ENCODE data around the gene TMC2.
"Not testable (repeated sequence)": the region's sequence is repeated elsewhere in the genome, so short reads cannot be mapped to it uniquely, and the experiment has no call there.

Gene TMC2, protein sequence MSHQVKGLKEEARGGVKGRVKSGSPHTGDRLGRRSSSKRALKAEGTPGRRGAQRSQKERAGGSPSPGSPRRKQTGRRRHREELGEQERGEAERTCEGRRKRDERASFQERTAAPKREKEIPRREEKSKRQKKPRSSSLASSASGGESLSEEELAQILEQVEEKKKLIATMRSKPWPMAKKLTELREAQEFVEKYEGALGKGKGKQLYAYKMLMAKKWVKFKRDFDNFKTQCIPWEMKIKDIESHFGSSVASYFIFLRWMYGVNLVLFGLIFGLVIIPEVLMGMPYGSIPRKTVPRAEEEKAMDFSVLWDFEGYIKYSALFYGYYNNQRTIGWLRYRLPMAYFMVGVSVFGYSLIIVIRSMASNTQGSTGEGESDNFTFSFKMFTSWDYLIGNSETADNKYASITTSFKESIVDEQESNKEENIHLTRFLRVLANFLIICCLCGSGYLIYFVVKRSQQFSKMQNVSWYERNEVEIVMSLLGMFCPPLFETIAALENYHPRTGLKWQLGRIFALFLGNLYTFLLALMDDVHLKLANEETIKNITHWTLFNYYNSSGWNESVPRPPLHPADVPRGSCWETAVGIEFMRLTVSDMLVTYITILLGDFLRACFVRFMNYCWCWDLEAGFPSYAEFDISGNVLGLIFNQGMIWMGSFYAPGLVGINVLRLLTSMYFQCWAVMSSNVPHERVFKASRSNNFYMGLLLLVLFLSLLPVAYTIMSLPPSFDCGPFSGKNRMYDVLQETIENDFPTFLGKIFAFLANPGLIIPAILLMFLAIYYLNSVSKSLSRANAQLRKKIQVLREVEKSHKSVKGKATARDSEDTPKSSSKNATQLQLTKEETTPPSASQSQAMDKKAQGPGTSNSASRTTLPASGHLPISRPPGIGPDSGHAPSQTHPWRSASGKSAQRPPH

DNA sequence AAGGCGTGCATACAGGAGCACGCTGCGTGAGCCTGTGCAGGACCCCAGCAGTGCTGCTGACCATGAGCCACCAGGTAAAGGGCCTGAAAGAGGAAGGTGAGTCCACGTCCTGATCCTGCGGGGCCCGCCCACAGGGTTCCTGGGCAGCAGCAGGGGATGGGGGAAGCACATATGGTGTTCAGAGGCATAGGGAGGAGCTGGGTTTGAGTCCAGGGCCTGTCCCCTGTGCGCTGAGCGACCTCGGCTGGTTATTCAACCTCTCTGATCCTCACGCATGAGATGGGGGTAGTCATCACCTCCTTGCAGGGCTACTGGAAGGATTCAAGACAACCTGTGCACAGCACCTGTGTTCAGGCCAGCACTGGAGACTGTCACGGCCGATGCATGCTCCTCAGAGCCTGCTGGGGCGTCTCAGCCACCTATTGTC, at the start of gene TMC2:
TMC2 (plus strand) TSS at position 14 of the 427 bp plus-strand sequence; CDS start at position 63, 49 bp downstream.
- DNase-seq (ENCODE audit: extremely low read depth in 1 of 2, low read depth in 1 of 2), result no peak

DNA sequence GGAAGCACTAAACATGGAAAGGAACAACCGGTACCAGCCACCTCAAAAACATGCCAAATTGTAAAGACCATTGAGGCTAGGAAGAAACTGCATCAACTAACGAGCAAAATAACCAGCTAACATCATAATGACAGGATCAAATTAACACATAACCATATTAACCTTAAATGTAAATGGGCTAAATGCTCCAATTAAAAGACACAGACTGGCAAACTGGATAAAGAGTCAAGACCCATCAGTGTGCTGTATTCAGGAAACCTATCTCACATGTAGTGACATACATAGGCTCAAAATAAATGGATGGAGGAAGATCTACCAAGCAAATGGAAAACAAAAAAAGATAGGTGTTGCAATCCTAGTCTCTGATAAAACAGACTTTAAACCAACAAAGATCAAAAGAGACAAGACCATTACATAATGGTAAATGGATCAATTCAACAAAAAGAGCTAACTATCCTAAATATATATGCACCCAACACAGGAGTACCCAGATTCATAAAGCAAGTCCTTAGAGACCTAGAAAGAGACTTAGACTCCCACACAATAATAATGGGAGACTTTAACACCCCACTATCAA, 33.5 kb upstream of the TMC2 start:
- DNase-seq (ENCODE audit: extremely low read depth in 1 of 2, low read depth in 1 of 2), result not testable (repeated sequence)

DNA sequence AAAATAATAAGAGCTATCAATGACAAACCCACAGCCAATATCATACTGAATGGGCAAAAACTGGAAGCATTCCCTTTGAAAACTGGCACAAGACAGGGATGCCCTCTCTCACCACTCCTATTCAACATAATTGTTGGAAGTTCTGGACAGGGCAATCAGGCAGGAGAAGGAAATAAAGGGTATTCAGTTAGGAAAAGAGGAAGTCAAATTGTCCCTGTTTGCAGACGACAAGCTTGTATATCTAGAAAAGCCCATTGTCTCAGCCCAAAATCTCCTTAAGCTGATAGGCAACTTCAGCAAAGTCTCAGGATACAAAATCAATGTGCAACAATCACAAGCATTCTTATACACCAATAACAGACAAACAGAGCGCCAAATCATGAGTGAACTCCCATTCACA, 31.6 kb upstream of the TMC2 start:
- not testable (repeated sequence) for DNase-seq (ENCODE audit: extremely low read depth in 1 of 2, low read depth in 1 of 2)

- DNase-seq (ENCODE audit: extremely low read depth in 1 of 2, low read depth in 1 of 2), result not testable (repeated sequence)
These were observed 29.9 kb upstream of the TMC2 start for GRCh38 chr20:2506426-2506825.

- DNase-seq (ENCODE audit: extremely low read depth in 1 of 2, low read depth in 1 of 2), result no peak
These were observed 28.9 kb upstream of the TMC2 start for GRCh38 chr20:2507464-2507863.

DNA sequence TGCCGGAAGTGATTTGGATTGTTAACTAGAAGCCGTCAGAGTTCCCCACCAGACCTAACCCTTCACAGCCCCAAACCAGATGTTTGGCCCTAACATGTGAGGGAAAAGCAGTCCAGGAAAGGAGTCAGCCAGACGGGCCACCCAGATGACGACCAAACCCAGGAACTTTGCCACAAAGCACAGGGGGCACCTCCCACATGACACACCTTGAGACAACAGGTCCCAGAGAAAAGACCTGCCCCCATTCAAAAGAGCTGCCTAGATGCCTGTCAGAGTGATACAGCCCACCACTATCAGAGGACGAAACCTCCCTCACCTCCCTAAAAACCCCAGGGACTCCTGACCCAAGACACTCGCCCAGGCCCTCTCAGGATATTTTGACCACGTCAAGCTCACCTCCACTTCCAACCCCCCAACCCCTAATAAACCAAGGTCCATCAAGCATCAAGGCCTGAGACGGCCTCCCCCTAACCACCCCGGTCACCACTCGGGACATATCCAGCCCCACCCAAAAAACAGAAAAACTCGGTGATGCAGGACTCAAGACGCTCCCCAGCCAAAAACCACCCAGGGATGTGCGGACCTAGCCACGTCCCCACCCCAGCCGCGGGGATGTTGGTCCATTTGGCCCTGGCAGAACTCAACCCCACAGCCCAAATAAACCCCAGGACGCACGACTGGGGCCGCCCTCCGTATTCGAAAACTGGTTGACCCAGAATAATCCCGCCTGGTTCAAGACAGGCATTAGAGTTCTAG, 28.3 kb upstream of the TMC2 start:
- DNase-seq (ENCODE audit: extremely low read depth in 1 of 2, low read depth in 1 of 2), result no peak

GRCh38 chr20:2508631-2509467, 27.5 kb upstream of the TMC2 start, which contains the start of gene ZNF343:
Gene ZNF343, minus strand, starts transcription at chr20:2508915. Its CDS starts 15,020 bp downstream, at chr20:2493895.
- peak; percentile 42 to 60 for DNase-seq (ENCODE audit: extremely low read depth in 1 of 2, low read depth in 1 of 2)

- no peak for DNase-seq (ENCODE audit: extremely low read depth in 1 of 2, low read depth in 1 of 2)
These were observed 26.9 kb upstream of the TMC2 start for GRCh38 chr20:2509468-2509781.

DNA sequence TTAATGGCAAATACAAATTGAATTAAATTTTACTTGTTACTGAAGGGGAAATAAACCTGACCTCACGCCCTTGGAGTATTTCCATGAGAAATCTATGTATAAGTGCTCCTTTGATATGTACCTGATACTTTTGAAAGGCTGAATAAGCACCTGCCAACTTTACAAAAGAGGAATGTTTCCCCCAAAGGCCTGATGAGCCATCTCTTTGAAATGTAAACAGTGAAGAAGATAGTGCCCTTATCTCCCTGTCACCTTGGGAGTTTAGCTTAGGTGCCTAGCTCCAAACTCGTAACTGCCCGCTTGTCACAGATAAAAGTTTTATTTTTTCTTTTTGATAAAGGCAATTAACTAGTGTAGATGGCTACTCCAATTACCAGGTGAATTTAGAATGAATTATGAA, 26.6 kb upstream of the TMC2 start:
- DNase-seq (ENCODE audit: extremely low read depth in 1 of 2, low read depth in 1 of 2), result no peak

DNA sequence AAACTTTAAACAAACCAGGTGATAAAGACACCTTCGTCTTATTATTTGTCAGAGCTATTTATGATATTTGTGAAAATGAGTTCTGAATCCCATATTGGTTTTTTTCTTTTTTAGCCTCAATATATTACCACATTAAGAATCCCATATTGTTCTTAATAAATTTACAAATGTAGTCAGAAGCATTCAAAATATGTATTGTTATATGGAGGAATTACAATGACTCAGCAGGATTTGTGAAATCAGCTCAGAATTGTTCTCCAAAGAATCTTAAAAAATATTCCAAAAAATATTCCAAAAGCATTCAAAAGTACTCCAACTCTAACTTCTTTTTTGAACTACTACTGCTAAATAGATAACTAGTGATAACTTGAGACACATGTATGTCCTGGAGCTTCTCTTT, 21.2 kb upstream of the TMC2 start:
- DNase-seq (ENCODE audit: extremely low read depth in 1 of 2, low read depth in 1 of 2), result no peak

GRCh38 chr20:2516399-2516798, 20.0 kb upstream of the TMC2 start:
- no peak for DNase-seq (ENCODE audit: extremely low read depth in 1 of 2, low read depth in 1 of 2)

- no peak for DNase-seq (ENCODE audit: extremely low read depth in 1 of 2, low read depth in 1 of 2)
These were observed 18.3 kb upstream of the TMC2 start for GRCh38 chr20:2518096-2518495.

DNA sequence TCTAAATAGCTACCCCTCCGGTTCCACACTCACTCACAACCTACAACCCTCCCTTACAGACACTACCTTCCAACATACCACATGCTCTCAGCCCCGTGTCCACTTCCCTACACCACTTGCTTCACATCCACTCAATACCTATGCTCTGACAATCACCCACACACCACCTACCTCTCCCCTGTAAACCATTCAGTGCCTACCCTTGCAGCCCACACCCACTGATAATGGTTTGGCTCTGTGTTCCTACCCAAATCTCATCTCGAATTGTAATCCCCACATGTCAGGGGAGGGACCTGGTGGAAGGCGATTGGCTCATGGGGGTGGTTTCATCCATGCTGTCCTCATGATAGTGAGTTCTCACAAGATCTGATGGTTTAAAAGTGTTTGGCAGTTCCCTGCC, 17.8 kb upstream of the TMC2 start:
- DNase-seq (ENCODE audit: extremely low read depth in 1 of 2, low read depth in 1 of 2), result no peak

- no peak for DNase-seq (ENCODE audit: extremely low read depth in 1 of 2, low read depth in 1 of 2)
These were observed 17.1 kb upstream of the TMC2 start for GRCh38 chr20:2519115-2519809.

DNA sequence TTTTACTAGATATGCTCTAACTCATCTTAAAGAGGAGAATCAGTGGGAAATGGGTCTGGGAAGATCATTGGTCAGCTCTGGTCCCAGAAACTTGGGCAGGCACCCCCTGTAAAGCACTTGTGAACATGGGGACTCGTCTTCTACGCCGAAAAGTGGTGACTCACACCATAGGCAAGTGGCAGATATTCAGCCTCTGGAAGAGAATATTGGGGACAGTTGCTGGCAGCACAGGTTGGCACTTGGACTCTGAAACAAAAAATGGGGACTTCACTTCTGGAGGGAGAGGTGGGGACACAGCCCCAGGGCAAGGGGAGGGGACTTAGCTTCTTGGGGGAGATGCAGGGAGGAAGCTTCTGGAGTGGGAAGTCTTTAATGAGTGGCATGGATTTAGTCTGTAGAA, 15.8 kb upstream of the TMC2 start:
- no peak for DNase-seq (ENCODE audit: extremely low read depth in 1 of 2, low read depth in 1 of 2)

DNA sequence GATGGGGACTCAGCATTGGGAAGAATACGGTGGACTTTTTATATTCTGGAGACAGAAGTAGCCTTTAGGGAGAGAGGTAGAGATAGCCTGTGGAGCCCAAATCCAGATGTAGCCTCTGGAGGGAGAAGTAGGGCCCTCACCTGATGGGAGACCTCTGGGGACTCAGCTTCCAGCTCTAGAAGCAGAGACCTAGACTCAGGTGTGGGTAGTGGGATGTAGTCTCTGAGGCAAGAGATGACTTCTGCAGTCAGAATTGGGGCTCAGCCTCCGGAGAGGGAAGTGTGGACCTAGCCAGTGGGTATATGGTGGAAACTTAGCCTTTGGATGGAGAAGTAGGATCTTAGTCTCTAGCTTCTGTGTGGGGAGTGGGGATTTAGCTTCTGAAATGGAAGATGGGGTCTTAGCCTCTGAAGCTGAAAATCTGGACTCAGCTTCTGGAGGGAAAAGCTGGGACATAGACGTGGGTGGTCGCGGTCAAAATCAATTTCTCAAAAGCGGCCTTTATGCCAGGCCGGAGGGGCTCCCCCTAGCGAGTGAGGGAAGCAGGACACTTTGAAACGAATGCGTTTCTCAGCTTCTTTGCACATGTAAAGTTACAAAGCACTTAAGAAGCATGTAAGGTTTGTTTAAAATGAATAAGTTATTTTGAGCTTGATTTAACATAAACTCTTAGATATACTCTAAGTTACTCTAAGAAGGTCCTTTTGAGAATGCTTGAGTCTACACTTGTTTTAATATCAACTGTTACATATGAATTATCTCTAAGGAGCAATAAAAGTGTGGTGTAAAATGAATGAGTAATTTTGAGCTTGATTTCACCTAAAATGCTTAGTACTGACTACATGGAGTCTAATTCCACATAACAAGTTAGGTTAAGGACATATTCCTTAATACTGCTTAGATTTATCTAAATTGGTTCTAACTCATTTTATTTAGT, 14.7 kb upstream of the TMC2 start:
- DNase-seq (ENCODE audit: extremely low read depth in 1 of 2, low read depth in 1 of 2), result peak in 1 of 2 donors; percentile 36

DNA sequence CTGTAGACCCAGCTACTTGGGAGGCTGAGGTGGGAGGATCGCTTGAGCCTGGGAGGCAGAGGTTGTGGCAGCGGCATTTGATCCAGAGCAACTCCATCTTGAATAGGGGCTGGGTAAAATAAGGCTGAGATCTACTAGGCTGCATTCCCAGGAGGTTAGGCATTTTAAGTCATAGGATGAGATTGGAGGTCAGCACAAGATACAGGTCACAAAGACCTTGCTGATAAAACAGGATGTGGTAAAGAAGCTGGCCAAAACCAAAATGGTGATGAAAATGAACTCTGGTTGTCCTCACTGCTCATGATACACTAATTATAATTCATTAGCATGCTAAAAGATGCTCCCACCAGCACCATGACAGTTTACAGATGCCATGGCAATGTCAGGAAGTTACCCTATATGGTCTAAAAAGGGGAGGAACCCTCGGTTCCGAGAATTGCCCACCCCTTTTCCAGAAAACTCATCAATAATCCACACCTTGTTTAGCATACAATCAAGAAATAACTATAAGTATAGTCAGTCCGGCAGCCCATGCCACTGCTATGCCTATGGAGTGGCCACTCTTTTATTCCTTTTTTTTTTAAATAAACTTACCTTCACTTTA, 13.4 kb upstream of the TMC2 start:
- not testable (repeated sequence) for DNase-seq (ENCODE audit: extremely low read depth in 1 of 2, low read depth in 1 of 2)
